Keratinocyte (primary cell): ENCODE measurements around the gene SPTBN1.

Experiments
- EZH2 ChIP-seq: IDR thresholded peaks from one replicate; pipeline ENCODE4 v1.6.1; 2012; ENCODE audit warnings: inconsistent platforms, mild to moderate bottlenecking, low read length, moderate library complexity
- TF ChIP-seq, protein P1 (sequence below), 3 experiments: IDR thresholded peaks in 1 of 3; conservative IDR thresholded peaks in 1 of 3; optimal IDR thresholded peaks in 1 of 3; 2 replicates in 2 of 3; 3 replicates in 1 of 3; pipeline versions ENCODE3 to v1.5.1; 2011; ENCODE audit warnings: low read length in 3 of 3, mild to moderate bottlenecking in 3 of 3, moderate library complexity in 2 of 3, control low read depth in 1 of 3, inconsistent platforms in 1 of 3; ENCODE audit not compliant: insufficient read depth in 2 of 3; ENCODE audit errors: extremely low read depth in 1 of 3

DNA sequence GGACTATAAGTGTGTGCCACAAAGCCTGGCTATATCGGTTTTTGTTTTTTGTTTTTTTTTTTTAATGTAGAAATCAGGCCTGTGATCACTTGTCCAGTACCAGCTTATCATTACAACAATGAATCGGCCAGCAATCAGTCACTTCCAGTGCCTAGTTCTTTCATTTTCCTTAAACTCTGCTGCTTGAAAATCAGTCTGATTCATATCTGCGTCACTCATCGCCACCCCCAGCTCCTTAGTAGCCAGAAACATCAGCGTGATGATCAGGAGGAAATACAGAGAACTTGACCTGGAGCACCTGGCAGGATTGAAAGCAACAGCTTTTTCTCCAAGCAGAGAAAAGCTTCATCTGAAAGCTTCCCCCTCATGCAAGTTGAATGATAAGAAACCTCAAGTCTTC is 75.4 kb downstream of the SPTBN1 start:
- TF ChIP-seq, protein P1, sequence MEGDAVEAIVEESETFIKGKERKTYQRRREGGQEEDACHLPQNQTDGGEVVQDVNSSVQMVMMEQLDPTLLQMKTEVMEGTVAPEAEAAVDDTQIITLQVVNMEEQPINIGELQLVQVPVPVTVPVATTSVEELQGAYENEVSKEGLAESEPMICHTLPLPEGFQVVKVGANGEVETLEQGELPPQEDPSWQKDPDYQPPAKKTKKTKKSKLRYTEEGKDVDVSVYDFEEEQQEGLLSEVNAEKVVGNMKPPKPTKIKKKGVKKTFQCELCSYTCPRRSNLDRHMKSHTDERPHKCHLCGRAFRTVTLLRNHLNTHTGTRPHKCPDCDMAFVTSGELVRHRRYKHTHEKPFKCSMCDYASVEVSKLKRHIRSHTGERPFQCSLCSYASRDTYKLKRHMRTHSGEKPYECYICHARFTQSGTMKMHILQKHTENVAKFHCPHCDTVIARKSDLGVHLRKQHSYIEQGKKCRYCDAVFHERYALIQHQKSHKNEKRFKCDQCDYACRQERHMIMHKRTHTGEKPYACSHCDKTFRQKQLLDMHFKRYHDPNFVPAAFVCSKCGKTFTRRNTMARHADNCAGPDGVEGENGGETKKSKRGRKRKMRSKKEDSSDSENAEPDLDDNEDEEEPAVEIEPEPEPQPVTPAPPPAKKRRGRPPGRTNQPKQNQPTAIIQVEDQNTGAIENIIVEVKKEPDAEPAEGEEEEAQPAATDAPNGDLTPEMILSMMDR (optimal IDR thresholded peaks at IDR 0.05 in 1 of 3, IDR thresholded peaks at IDR 0.05 in 1 of 3, conservative IDR thresholded peaks at IDR 0.05 in 1 of 3; ENCODE audit: extremely low read depth in 1 of 3, insufficient read depth in 2 of 3, low read length in 3 of 3) = no peak
- no peak for TF ChIP-seq EZH2
